ENCODE results near the gene UVSSA.

DNA sequence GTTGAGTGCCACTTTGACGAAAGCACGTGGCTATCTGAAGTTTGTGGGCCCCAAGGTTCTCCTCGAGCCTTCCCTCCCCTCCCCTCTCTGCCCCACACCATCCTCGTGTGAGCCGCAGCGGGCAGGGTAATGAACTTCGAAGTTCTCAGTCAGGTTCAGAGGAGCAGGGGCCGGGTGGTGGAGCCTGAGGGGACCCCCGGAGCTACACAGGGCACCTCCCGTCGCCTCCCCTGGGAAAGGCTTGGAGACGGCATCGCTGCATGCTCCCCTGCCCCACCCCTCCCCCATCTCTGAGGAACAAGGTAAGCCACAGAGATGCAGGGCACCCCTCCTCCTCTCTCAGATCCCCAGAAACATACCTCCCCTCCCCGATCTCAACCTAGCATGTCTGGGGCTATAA, 62.1 kb downstream of the UVSSA start:
- TF ChIP-seq, protein P1, sequence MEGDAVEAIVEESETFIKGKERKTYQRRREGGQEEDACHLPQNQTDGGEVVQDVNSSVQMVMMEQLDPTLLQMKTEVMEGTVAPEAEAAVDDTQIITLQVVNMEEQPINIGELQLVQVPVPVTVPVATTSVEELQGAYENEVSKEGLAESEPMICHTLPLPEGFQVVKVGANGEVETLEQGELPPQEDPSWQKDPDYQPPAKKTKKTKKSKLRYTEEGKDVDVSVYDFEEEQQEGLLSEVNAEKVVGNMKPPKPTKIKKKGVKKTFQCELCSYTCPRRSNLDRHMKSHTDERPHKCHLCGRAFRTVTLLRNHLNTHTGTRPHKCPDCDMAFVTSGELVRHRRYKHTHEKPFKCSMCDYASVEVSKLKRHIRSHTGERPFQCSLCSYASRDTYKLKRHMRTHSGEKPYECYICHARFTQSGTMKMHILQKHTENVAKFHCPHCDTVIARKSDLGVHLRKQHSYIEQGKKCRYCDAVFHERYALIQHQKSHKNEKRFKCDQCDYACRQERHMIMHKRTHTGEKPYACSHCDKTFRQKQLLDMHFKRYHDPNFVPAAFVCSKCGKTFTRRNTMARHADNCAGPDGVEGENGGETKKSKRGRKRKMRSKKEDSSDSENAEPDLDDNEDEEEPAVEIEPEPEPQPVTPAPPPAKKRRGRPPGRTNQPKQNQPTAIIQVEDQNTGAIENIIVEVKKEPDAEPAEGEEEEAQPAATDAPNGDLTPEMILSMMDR (IDR thresholded peaks at IDR 0.05; ENCODE audit: low read length), result no peak
- TF ChIP-seq EZH2 (optimal IDR thresholded peaks at IDR 0.05; ENCODE audit: low read depth, low read length) (no peak), EZH2phosphoT487 (IDR thresholded peaks at IDR 0.05; ENCODE audit: low read length) (no peak)

Data from MM.1S (cell line).